T follicular helper cell (primary cell): Measurements from ENCODE around the gene CCNL1.

Experiments
- DNase-seq: peaks from one replicate; pipeline ENCODE4 v3.0.0-alpha.2; 2020; ENCODE audit warnings: low read depth

Gene CCNL1

GRCh38 chr3:157123621-157124020 lies 36.3 kb downstream of the CCNL1 start:
- no peak for DNase-seq

- DNase-seq, result no peak
Observed at GRCh38 chr3:157122832-157123427, 37.0 kb downstream of the CCNL1 start.

GRCh38 chr3:157122116-157122515 lies 37.8 kb downstream of the CCNL1 start:
- no peak for DNase-seq

- no peak for DNase-seq
Observed at GRCh38 chr3:157121522-157121921, 38.4 kb downstream of the CCNL1 start.

- no peak for DNase-seq
Observed at GRCh38 chr3:157120071-157120892, 39.7 kb downstream of the CCNL1 start.

GRCh38 chr3:157119369-157119951 lies 40.5 kb downstream of the CCNL1 start:
- no peak for DNase-seq

- no peak for DNase-seq
Observed at GRCh38 chr3:157117875-157118654, 41.9 kb downstream of the CCNL1 start.

GRCh38 chr3:157117206-157117605 lies 42.7 kb downstream of the CCNL1 start:
- DNase-seq, result no peak

GRCh38 chr3:157116017-157116416 lies 43.9 kb downstream of the CCNL1 start:
- DNase-seq, result no peak

GRCh38 chr3:157115069-157116006 lies 44.6 kb downstream of the CCNL1 start:
- no peak for DNase-seq

- no peak for DNase-seq
Observed at GRCh38 chr3:157113832-157114505, 46.0 kb downstream of the CCNL1 start.

- DNase-seq, result no peak
Observed at GRCh38 chr3:157112536-157112935, 47.4 kb downstream of the CCNL1 start.

- DNase-seq, result no peak
Observed at GRCh38 chr3:157111518-157111917, 48.4 kb downstream of the CCNL1 start.

- DNase-seq, result no peak
Observed at GRCh38 chr3:157110761-157111278, 49.1 kb downstream of the CCNL1 start.

- no peak for DNase-seq
Observed at GRCh38 chr3:157109267-157110141, 50.4 kb downstream of the CCNL1 start.

- DNase-seq, result no peak
Observed at GRCh38 chr3:157107644-157108133, 52.3 kb downstream of the CCNL1 start.

- DNase-seq, result no peak
Observed at GRCh38 chr3:157107037-157107436, 52.9 kb downstream of the CCNL1 start.

GRCh38 chr3:157104928-157105652 lies 54.9 kb downstream of the CCNL1 start:
- DNase-seq, result no peak

GRCh38 chr3:157104521-157104920 lies 55.4 kb downstream of the CCNL1 start:
- DNase-seq, result no peak
